Glutamatergic neuron (in vitro differentiated cells): Measurements from ENCODE around the gene OSER1. TPM values are rescaled to one million over a fixed set of nuclear protein-coding genes. Genes with fewer than 3 reads are reported as not detected.

Source experiments
- DNase-seq: peaks from one replicate; pipeline ENCODE4 v3.0.0; 2022
- H3K27ac Mint-ChIP-seq: one replicate; pipeline ENCODE4 v1.8.0; 2020; ENCODE audit warnings: mild to moderate bottlenecking, mixed read lengths, inconsistent platforms; ENCODE audit not compliant: unreplicated experiment
- H3K27me3 Mint-ChIP-seq: one replicate; pipeline ENCODE4 v1.8.0; 2020; ENCODE audit warnings: mild to moderate bottlenecking, moderate library complexity, mixed read lengths, inconsistent platforms; ENCODE audit not compliant: unreplicated experiment
- H3K36me3 Mint-ChIP-seq: one replicate; pipeline ENCODE4 v1.8.0; 2020; ENCODE audit warnings: mild to moderate bottlenecking, mixed read lengths, inconsistent platforms; ENCODE audit not compliant: unreplicated experiment
- H3K4me1 Mint-ChIP-seq: one replicate; pipeline ENCODE4 v1.8.0; 2020; ENCODE audit warnings: mild to moderate bottlenecking, low read depth, mixed read lengths, inconsistent platforms; ENCODE audit not compliant: unreplicated experiment
- H3K4me3 Mint-ChIP-seq: one replicate; pipeline ENCODE4 v1.8.0; 2020; ENCODE audit warnings: mild to moderate bottlenecking, mixed read lengths, inconsistent platforms; ENCODE audit not compliant: unreplicated experiment
- H3K9me3 Mint-ChIP-seq: one replicate; pipeline ENCODE4 v1.8.0; 2020; ENCODE audit warnings: mild to moderate bottlenecking, moderate library complexity, mixed read lengths, inconsistent platforms; ENCODE audit not compliant: unreplicated experiment
- total RNA-seq: library from RNA; stranded (reverse); fragmentation: NEBNext Ultra II Directional; extraction: Animal tissue kit (Norgen Biotek cat#: 25700); gene quantifications from one replicate; pipeline ENCODE4 v1.2.1, GENCODE V29; 2021; ENCODE audit not compliant: unreplicated experiment
- TF ChIP-seq, protein P1 (sequence below): fragments of 200-600 bp; sonication (generic); IDR thresholded peaks from one replicate; pipeline ENCODE4 v1.5.0; 2021; ENCODE audit not compliant: partially characterized antibody, unreplicated experiment

The OSER1 gene
- total RNA-seq, 1 donor from 2014 or later: 31.9 TPM

DNA sequence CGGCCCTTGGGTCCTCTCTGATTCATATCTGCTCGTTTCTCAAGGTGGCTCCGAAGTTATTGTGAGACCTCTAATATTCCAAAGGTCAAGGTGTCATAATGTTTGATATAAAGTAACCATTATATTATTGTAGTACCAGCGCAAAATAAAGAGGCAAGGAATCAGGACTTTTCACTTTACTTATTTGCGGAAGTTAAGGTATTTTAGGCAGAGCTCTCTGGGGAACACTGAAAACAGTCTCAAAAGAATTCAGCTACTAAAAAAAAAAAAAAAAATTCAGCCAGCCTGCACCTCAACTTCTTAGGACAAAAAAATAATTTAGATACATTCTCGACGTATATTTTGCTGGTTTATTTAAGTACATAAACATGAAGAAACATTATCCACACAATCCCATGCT lies 2.4 kb downstream of the OSER1 start:
- Mint-ChIP-seq H3K4me3 (peak overlapping the region; percentile 94), H3K9me3 (peaks cover 9% of the 10 kb centered on the region), H3K27me3 (peaks cover 10% of the 10 kb centered on the region), H3K27ac (peak overlapping the region; percentile 19), H3K36me3 (no peaks in the 10 kb centered on the region), H3K4me1 (peaks cover 47% of the 10 kb centered on the region)
- DNase-seq: no peak
- TF ChIP-seq, protein P1, sequence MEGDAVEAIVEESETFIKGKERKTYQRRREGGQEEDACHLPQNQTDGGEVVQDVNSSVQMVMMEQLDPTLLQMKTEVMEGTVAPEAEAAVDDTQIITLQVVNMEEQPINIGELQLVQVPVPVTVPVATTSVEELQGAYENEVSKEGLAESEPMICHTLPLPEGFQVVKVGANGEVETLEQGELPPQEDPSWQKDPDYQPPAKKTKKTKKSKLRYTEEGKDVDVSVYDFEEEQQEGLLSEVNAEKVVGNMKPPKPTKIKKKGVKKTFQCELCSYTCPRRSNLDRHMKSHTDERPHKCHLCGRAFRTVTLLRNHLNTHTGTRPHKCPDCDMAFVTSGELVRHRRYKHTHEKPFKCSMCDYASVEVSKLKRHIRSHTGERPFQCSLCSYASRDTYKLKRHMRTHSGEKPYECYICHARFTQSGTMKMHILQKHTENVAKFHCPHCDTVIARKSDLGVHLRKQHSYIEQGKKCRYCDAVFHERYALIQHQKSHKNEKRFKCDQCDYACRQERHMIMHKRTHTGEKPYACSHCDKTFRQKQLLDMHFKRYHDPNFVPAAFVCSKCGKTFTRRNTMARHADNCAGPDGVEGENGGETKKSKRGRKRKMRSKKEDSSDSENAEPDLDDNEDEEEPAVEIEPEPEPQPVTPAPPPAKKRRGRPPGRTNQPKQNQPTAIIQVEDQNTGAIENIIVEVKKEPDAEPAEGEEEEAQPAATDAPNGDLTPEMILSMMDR: no peak

DNA sequence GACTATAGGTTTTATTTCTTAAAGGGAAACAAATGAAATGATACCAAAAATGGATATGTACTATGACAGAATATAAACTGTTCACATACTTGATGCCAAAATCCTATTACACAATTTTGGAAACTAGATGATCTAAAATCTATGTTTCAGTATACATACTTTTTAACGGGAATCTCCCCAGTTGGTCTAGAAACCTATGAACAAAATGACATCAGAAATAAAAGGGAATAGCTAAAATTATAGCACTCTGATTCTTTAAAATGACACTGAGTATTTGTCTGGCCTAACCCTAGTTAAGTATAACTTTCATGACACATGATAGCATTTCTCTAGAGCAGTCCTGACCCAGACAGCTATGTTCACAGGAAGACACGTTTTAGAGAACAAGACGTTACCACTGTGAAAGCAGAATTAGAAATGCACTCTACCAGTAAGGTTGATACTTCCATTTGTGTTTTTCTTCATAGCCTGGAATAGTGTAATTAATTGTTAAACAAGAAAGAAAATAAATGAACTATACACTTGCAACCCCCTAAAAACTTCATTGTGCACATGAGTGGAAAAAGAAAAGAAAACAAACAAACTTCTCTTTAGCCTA lies 3.3 kb downstream of the OSER1 start:
- Mint-ChIP-seq H3K4me3 (peak overlapping the region; percentile 76), H3K27ac (peak overlapping the region; percentile 18), H3K9me3 (peaks cover 9% of the 10 kb centered on the region), H3K27me3 (peaks cover 10% of the 10 kb centered on the region), H3K36me3 (no peaks in the 10 kb centered on the region), H3K4me1 (peaks cover 54% of the 10 kb centered on the region)
- no peak for DNase-seq
- TF ChIP-seq, protein P1: no peak

DNA sequence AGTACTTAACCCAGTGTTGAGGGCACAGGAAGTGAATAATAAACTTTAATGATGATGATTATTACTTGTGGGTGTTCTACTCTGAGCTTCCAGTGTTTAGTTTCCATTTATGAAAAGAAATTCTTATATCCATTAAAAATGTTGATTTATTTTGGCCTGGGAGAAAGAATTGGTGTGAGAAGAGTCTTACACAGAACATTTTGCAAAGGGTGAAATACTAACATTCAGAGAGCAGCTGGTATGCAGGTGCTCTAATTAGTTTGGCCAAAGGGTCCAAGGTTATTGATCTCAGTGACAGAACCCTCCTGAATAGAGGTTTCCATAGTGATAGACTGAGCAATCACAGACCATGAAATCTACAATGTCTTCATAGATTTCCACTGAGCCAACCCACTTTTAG lies 4.4 kb downstream of the OSER1 start:
- H3K27ac Mint-ChIP-seq: peak overlapping the region; percentile 76
- H3K4me3 Mint-ChIP-seq: peak overlapping the region; percentile 83
- DNase-seq: no peak
- peaks cover 6% of the 10 kb centered on the region for H3K9me3 Mint-ChIP-seq
- H3K27me3 Mint-ChIP-seq: peaks cover 7% of the 10 kb centered on the region
- TF ChIP-seq, protein P1: no peak
- H3K36me3 Mint-ChIP-seq: no peaks in the 10 kb centered on the region
- peaks cover 46% of the 10 kb centered on the region for H3K4me1 Mint-ChIP-seq

DNA sequence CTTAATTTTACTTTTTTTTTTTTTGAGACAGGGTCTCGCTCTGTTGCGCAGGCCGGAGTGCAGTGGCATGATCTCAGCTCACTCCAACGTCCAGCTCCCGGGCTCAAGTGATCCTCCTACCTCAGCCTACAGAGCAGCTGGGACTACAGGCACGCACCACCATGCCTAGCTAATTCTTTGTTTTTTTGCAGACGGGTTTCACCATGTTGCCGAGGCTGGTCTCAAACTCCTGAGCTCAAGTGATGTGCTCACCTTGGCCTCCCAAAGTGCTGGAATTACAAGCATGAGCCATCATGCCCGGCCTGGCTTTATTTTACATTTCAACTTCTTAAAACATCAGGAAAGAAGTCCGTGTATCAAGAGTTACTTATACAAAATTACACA lies 5.7 kb downstream of the OSER1 start:
- Mint-ChIP-seq H3K4me3 (no peak overlapping the region), H3K27me3 (peaks cover 3% of the 10 kb centered on the region), H3K27ac (no peak overlapping the region), H3K36me3 (no peaks in the 10 kb centered on the region), H3K4me1 (peaks cover 46% of the 10 kb centered on the region), H3K9me3 (peaks cover 3% of the 10 kb centered on the region)
- TF ChIP-seq, protein P1: no peak
- no peak for DNase-seq

DNA sequence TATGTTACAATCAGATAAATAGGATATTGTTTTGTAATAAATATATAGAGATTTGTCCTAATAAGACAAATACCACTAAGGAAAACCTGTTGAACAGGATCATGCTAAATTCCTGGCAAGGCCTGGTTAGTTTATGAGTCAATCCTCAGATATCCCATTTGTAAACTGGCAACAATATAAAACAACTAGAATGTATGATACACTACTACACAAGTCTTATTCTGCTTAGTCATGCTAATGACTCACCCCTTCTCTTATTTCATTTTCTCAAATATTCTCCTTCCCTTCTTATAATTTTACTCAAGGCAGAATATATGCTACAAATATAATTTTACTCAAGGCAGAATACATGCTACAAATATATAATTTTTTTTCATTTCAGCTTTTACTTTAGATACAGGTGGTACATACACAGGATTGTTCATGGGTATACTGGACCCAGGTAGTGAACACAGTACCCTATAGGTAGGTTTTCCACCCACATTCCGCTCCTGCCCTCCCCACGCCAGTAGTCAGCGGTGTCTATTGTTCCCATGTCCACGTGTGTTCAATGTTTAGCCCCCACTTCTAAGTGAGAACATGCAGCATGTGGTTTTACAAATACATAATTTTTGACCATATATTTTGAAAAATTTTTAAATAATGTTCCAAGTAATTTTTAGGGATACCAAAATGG lies 6.3 kb downstream of the OSER1 start:
- TF ChIP-seq, protein P1: no peak
- H3K9me3 Mint-ChIP-seq: peaks cover 3% of the 10 kb centered on the region
- peaks cover 3% of the 10 kb centered on the region for H3K27me3 Mint-ChIP-seq
- H3K36me3 Mint-ChIP-seq: no peaks in the 10 kb centered on the region
- H3K4me3 Mint-ChIP-seq: no peak overlapping the region
- DNase-seq: no peak
- H3K4me1 Mint-ChIP-seq: peaks cover 46% of the 10 kb centered on the region
- peak overlapping the region; percentile 31 for H3K27ac Mint-ChIP-seq
